COLO829 (cell line): ENCODE data around the gene PRKAR1B.
"Not testable (repeated sequence)": the region's sequence is repeated elsewhere in the genome, so short reads cannot be mapped to it uniquely, and the experiment has no call there.

ENCODE experiments used
- DNase-seq: peaks from one replicate; pipeline ENCODE4 v3.0.0; 2012; ENCODE audit warnings: low spot score

PRKAR1B gene

DNA sequence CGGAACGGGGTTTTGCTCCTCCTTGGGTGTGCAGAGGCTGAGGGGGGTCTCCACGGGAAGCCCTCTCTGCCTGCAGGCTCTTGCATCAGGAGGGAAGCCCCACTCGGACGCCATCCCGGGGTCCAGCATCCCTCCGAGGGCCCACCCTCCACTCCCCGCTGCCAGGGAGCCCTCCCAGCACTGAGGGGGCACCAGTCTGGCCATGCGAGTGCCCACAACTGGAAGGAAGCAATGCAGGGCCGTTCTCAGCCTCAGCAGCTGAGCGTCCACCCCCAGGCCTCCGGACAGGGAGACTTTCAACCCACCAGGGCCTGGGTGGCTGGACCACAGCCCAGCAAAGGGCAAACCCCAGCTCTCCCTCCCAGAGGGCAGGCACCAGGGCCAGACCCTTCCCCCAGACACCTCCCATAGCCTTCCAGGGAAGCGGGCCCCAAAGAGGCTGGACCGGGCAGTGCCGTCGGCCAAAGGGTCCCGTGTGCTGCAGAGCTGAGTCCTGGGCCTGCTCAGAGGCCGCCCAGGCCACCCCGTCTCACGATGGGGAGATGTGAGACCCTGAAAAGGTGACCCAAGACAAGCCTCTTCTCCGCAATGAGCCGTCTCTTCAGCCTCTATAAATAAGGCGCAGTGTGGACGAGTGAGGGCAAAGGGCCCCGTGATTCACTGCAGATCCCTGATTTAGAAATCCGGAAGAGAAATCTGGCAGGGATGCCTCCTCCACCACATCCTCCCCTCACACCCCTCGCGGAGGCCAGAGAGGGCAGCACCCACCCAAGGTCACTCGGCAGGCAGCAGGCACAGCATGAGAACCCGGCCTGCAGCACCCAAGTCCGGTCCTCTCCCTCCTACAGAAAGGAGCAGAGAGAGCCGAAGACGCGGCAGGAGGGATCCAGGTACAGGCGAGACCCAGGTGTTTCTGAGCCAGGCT, 82.4 kb downstream of the PRKAR1B start:
- DNase-seq, result no peak

GRCh38 chr7:641966-642365, 85.1 kb downstream of the PRKAR1B start:
- no peak for DNase-seq

GRCh38 chr7:641269-641671, 85.8 kb downstream of the PRKAR1B start:
- peak; percentile 58 for DNase-seq

- no peak for DNase-seq
Observed at GRCh38 chr7:638256-639011, 88.6 kb downstream of the PRKAR1B start.

- DNase-seq, result no peak
Observed at GRCh38 chr7:637826-638225, 89.3 kb downstream of the PRKAR1B start.

DNA sequence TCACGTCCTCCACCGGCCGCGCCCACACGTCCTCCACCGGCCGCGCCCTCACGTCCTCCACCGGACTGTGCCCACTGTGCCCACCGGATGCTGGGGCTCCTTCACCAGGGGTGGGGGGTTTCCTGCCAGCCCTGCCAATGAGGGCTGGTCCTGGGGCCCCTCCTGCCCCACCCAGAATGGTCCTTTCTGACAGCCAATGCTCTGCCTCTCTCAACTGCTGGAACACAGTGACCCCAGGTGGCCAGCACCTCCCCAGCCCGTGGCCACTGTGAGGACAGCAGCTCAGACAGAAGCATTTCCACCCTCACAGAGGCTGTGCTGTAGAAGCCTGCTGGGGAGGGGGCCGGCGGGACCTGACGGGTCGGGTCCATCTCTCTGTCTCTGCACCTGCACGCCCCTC, 90.7 kb downstream of the PRKAR1B start:
- no peak for DNase-seq

DNA sequence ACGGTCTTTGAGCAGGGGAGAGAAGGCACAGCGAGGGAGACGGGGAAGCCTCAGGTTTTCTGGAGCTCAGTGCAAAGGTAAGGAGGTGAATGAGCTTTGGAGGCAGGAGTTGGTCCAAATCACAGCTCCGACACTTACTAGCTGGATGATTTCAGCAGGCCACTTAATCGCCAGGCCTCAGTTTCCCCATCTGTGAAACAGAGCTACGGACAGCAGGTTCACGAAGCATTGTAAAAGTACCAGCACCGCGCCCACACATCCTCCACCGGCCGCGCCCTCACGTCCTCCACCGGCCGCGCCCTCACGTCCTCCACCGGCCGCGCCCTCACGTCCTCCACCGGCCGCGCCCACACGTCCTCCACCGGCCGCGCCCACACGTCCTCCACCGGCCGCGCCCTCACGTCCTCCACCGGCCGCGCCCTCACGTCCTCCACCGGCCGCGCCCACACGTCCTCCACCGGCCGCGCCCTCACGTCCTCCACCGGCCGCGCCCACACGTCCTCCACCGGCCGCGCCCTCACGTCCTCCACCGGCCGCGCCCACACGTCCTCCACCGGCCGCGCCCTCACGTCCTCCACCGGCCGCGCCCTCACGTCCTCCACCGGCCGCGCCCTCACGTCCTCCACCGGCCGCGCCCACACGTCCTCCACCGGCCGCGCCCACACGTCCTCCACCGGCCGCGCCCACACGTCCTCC, 91.2 kb downstream of the PRKAR1B start:
- DNase-seq, result not testable (repeated sequence)

GRCh38 chr7:635227-635626, 91.9 kb downstream of the PRKAR1B start:
- no peak for DNase-seq

- no peak for DNase-seq
Observed at GRCh38 chr7:633381-634018, 93.6 kb downstream of the PRKAR1B start.

DNA sequence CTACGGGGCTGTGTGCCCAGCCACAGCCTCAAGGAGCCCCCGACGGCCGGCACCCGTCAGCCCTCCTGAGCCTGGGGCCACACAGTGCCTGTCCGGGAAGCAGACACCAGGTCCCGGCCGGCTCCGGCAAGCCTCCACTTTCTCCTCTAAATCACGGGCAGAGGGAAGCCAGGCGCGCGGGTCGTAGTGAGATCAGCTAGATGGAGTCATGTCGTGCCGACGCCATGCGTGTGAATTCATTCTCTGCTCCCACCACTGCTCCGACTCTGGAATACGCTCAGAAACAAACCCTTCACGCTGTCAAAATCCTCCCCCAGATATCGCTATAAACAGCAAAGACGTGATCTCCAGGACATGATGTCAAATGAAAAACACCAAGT, 94.3 kb downstream of the PRKAR1B start:
- no peak for DNase-seq

- DNase-seq, result no peak
Observed at GRCh38 chr7:631964-632830, 94.9 kb downstream of the PRKAR1B start.

DNA sequence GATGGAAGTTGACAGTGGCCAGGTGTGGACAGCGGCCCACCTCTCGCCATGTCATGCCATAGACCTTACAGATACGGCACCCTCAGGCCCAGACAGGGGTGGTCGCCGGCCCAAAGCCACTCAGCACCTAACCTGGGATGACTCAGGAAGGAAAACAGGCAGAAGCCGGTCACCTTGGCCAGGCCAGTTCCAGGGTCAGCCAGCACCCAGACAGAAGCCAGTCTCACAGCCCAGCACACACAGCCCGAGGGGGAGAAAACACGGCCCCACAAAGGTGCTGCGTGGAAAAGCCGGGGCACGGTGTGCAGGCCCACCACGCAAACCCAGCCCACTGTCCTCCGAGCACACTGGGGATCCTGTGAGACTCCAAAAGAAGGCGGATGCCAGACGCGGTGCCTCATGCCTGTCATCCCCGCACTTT, 95.8 kb downstream of the PRKAR1B start:
- no peak for DNase-seq

- no peak for DNase-seq
Observed at GRCh38 chr7:630539-630938, 96.5 kb downstream of the PRKAR1B start.

DNA sequence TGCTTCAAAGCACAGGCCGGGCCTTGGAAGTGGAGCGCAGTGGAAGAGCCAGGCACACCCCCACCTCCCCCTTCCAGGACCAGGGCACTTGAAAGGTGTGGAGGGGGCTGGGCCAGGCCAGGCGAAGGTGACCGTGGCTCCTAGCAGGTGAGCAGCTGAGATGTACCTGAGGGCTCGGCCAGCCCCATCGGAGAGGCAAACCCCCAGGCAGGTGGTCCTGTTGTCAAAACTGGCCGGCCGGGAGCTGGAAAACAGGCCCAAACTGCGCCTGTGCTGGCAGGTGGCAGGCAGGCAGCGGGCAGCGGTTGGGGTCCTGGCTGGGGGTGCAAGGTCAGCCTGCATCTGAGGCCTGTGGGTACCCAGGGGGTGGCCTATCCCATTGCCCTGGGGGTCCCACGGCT, 97.0 kb downstream of the PRKAR1B start:
- no peak for DNase-seq

DNA sequence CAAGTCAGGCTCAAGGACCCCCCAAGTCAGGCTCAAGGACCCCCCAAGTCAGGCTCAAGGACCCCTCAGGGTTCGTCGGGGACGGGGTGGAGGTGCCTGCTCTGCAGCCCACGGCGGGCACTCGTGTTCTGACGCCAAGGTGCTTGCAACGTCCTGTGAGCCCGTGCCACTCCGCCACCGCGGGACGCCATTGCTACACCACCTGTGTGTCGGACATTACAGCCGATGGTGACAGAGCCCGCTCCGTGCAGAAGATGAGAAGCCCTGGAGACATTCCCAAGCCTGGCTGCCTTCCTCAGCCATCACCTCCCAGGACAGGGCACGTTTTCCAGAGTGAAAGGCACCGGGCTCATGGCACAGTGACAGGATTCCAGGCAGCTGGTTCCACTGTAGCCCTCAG, 98.3 kb downstream of the PRKAR1B start:
- no peak for DNase-seq

GRCh38 chr7:628402-628763, 98.7 kb downstream of the PRKAR1B start:
- no peak for DNase-seq

DNA sequence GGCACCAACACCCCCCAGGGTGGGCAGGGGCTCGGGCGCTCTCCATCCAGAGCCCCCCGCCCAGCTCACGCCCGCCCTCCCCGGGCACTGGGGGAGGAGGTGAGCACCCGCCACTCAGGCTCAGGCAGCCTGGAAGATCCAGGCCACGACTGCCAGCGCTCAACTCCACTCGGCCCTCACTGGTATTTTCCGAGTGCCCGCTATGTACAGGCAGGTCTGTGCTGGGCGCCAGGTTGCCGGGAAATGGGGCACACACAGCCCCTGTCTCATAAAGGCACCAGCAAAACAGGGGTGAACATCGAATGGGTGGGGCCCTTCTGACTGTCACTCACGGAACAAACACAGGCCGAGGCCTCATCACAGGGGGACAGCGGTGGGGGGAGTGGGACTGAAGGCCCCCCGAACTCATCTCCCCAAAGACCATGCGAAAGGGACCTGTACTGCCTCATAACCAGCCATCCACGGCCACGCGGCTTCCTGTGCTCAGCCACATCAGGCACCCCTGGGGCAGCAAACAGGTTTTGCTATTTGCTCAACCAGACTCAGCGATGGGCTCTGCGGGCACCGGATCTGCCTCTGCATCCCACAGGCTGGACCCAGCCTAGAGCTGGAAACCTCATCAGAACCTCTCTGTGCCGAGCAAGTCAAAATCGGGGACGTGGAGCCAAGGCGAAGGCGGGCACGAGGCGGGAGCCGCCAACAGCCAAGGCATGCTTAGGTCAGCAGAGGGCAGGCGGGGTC, 99.2 kb downstream of the PRKAR1B start:
- DNase-seq, result no peak

DNA sequence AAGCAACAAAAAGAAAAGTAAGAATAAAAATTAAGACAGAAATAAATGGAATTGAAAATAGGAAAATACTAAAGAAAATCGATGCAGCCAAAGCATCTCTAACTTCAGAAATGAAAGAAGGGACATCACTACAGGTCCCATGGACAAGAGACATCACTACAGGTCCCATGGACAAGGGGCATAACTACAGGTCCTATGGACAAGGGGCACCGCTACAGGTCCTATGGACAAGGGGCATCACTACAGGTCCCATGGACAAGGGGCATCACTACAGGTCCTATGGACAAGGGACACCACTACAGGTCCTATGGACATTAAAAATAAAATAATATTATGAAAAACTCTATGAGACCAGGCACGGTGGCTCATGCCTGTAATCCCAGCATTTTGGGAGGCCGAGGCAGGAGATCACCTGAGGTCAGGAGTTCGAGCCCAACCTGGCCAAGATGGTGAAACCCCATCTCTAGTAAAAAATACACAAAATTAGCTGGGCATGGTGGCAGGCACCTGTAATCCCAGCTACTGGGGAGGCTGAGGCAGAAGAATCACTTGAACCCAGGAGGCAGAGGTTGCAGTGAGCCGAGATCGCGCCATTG, 101.6 kb downstream of the PRKAR1B start:
- no peak for DNase-seq

GRCh38 chr7:623464-623863, 103.6 kb downstream of the PRKAR1B start:
- no peak for DNase-seq
